Activated CD4-positive, alpha-beta T cell treated with anti-CD3 and anti-CD28 coated beads, Interleukin-2, Interleukin-6, amounts not matched to agents 100 ng/mL and 50 ng/mL, durations not matched to agents 16 hours and 8 hours (primary cell): ENCODE data around the gene ATP10A.
"Not testable (repeated sequence)": the region's sequence is repeated elsewhere in the genome, so short reads cannot be mapped to it uniquely, and the experiment has no call there.

ENCODE experiments used
- DNase-seq: peaks from one replicate; pipeline ENCODE4 v3.0.0-alpha.2; 2020

Gene ATP10A

DNA sequence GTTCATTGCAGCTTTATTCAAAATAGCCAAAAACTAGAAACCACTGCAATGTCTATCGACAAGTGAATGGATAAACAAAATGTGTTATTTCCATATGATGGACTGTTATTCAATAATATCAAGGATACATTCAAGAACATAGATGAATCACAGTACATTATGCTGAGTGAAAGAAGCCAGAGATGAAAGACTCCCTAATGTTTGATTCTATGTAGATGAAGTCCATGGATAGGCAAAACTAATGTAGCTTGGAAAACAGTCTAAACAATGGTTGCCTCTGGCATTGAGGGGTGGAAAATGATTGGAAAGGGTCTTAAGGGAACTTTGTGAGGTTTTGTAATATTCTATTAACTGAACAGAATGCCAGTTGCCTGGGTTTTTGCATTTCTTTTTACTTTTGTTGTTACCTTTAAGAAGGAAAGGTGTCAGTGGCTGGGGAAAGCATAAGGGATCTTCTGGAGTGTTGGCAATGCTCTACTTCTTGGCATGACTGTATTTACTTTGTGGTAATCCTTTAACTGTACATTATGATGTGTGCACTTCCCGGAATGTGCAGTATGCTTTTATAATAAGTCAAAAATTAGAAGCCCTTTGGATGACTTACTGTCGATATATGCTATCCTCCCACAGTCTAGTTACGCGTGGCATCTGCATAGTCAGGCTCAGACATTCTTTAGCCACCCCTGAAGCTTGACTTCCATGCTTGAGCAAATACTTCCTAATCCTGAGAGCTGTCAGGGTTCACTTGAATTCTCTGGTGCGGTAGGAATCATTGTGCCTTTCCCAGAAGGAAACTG is 20.5 kb upstream of the ATP10A start:
- DNase-seq: no peak

DNA sequence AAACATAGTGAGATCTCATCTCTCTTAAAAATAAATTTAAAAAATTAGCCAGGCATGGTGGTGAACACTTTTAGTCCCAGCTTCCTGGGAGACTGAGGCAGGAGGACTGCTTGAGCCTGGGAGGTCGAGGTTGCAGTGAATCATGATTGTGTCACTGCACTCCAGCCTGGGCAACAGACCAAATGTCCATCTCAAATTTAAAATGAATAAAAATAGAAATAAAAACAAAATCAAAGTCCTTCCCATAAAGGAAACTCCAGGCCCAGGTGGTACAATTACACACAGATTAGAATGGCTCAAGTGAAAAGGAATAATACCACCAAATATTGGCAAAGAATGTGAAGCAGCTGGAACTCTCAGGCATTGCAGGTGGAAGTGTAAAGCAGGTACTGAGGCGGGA is 19.3 kb upstream of the ATP10A start:
- no peak for DNase-seq

DNA sequence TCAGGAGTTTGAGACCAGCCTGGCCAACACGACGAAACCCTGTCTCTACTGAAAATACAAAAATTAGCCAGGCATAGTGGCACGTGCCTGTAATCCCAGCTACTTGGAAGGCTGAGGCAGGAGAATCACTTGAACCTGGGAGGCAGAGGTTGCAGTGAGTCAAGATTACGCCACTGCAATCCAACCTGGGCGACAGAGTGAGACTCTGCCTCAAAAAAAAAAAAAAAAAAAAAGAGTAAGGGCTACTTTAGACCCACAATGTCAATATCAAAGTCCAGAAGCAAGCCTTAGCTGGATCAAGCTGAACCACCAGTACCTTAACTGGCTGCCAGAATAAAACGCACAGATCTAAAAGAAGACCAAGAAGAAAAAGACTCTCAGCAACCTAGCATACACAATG is 17.8 kb upstream of the ATP10A start:
- not testable (repeated sequence) for DNase-seq

GRCh38 chr15:25880411-25880810 is 17.3 kb upstream of the ATP10A start:
- DNase-seq: no peak

DNA sequence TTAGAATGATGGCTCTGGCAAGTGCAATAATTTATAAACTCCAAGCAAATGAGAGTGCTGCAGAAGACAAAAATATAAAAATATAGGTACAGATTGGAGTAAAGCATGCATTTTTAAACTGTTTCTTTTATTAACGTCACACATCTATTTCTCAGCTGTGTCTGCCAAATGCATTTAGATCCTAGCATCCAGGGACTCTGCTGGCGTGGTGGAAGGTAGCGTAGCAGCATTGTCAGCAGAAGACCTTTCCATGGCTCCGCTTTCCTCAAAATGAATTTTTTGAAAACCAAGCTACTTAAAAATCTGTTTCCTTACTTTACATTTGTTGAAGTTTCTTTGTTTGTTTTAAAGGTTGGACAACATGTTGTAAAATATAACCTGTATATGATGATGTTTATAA is 16.3 kb upstream of the ATP10A start:
- DNase-seq: no peak

DNA sequence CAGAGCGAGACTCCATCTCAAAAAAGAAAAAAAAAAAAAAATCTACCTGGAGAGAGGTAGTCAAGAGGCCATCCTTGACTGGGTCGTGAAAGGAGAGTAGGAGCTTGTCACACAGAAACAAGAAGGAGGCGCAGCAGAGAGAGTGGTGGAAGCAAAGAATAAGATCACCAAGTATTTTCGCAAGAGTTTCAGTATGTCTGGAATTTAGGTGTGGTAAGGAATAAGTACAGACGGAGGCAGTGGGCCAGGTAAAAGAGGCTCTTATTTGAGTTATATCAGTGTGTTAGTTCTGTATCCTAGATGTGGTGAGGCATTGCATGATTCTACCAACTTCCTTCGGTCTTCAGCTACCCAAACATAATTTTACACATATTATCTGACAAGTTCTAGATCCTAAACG is 14.6 kb upstream of the ATP10A start:
- no peak for DNase-seq

DNA sequence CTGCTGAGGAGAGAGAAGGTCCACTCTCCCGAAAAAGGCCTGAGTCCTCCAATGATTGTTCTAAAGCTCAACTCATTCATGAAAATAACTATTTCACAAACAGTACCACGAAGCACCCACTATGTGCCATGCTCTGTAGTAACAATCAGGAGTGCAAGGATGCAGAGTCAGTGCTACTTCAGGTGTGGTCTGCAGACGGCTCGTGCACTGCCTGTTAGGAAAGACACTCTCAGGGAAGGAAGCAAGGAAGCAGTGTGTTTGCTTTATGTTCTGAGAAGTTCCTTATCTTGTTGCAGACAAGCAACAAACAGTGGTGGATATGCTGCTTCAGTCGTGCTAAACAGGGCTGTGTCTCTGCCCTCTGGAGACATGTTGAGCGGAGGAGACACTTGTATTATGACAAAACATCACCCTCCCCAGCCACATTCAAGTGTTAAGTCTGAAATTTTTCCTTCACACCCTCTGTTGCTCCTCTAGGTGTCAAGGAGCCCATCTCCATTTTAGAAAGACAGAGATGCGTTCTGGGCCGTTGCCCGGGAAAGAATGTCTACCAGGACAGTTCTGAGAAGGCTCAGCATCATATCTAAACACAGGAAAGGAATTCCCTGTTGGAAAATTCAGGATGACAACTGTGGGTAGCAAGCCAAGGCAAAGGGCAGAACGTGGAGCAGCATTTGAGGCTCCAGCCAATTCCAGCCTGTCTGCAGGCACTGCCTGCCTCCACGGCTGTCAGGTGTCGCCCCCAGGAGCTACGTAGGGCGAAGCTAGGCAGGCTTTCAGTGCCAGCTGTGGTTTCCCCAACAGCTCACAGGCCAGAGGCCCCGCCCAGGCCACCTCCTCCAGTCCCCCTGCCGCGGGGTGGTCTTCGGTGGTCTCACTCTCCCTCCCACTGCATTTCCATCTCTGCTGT is 13.4 kb upstream of the ATP10A start:
- DNase-seq: no peak

- DNase-seq: no peak
Measured at GRCh38 chr15:25875566-25875965, 12.4 kb upstream of the ATP10A start.

DNA sequence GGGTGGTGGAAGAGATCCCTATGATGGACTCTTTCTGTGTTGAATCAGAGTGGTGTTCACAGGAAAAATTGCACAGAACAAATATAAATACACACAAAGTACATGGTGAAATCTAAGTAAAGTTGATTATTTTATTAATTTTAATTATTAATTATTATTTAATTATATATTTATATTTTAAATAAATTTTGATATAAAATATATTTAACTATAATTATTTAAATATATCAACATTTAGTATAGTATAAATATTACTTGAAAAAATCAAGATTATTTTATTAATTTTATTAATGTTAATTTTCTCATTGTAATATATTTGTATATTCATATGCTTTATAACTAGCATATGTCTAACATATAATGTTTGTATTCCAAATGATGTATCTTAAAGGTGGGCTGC is 11.3 kb upstream of the ATP10A start:
- DNase-seq: no peak

DNA sequence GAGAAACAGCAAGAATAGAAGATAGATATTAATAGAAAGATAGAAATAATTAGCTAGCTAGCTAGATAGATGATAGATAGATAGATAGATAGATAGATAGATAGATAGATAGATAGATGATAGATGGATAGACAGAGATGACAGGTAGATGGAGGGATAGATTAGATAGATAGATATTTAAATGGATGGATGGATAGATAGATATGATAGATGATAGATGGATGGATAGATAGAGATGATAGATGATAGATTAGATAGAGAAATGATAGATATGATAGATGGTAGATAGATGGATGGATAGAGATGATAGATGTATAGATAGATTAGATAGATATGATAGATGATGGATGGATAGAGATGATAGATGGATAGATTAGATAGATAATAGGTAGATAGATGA is 8.3 kb upstream of the ATP10A start:
- no peak for DNase-seq

DNA sequence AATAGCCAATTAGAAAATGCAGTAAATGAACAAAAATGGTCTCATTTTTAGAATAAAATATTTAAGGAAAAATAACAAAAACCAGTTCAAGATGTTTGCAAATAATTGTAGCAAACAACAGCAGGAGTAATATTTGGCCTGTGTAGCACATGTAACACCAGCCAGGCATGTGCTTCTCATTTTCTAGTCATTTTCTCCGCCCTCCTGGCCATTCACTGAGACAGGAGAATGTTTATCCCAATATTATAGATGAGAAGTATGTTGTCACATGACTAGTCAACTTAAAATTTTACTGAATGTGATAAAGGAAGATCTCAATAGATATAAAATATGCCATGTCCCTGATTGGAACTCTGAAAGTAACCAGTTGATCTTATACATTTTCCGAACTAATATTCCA is 7.8 kb upstream of the ATP10A start:
- DNase-seq: no peak

DNA sequence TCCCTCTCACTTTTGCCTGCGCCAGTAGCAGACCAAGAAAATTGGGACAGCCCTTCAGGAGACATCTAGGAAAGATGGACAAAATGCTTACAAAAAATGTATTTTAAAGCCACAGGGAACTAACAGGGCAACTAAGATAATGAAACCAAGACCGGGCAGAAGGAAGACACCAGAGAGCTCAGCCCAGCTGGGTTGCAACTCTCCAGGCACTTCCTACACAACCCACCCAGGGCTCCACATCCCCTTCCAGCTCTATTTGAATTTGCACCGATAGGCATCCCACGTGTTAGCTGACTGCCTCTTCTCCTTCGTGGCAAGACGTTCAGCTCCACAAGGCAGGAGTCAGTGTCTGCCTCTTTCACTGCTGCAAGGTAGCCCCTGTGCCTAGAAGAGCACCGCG is 6.6 kb upstream of the ATP10A start:
- no peak for DNase-seq

DNA sequence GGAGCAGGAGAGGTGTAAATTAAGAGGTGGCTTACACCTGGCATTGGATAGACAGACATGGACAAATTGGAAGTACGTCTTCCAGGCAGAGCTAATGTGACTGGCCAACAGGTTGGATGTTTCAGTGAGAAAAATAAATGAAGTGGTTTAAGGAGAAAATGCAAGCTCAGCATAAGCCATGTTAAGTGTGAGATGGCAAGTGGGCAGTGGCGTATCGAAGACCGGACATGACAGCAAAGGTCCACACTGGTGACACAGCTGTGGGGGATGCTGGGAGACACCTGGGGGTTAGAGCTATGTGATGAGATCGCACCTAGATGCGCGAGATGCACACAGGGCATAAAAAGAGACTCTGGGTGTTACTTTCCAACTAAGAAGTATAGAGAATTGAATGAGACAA is 3.7 kb upstream of the ATP10A start:
- DNase-seq: no peak

DNA sequence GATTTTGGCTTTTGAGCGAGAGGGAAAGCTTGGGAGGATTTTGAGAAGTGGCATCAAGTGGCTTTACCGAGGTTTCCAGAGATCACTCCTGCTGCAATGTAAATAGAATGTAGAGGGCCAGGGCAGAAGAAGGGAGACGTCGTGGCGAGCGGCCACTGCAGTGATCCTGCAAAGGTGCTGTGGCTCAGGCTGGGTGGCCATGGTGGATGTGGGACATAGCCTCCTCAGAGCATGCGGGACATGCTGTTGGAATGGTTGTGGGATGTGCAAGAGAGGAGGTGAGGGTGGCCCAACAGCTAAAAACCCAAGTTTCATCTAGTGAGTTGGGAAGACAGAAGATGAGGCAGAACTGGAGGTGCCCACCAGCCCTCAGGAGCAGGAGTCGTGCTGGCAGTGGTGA is 3.1 kb upstream of the ATP10A start:
- DNase-seq: no peak

DNA sequence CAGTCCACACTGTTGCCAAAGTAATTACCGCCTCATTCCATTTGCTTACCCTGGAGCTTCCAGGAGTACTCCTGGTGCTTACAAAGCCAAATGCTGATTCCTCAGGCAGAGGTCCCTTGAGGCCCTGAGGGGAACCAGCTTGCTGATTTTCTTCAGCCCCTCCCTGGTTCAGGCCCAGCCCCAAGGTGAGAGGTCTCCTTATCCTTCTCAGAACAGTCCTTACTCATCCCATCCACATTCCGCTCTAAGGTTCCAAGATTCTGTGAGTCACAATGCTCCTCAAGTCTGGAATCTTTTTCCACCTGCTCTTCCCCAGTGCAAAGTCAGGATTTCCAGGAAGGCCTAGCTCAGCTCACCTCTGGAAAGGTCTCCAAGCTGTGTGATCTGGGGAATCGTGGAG is 1.8 kb upstream of the ATP10A start:
- no peak for DNase-seq

- no peak for DNase-seq
Measured at GRCh38 chr15:25863968-25864580, 947 bp upstream of the ATP10A start.

DNA sequence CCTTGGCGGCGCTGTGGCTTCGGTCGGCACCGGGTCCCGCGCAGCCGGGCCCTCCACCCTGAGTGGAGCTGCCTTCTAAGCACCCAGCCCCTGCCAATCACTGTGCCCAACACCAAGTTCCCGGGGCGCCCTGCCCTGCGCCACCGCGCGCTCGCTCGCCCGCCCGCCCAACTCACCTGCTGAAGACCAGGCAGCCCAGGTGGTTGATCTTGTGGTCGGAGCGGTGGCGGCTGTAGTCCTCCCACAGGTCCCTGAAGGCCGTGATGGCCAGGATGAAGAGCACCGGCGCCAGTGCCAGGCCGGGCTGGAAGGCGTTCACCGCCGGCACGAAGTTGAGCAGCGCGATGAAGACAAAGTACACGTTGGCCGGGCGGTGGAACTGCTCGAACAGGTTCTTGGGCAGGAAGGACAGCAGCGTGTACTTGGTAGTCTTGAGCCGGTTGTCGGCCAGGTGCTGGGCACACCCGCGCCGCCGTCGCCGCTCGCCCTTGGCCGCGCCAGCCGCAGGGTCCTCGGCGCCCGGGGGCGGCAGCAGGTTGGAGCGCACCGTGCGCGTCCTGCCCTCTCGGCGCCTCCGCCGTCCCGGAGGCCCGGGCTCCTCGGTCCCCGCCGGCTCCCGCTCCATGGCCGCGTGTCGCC is 536 bp downstream of the ATP10A start:
- peak; percentile 53 for DNase-seq

DNA sequence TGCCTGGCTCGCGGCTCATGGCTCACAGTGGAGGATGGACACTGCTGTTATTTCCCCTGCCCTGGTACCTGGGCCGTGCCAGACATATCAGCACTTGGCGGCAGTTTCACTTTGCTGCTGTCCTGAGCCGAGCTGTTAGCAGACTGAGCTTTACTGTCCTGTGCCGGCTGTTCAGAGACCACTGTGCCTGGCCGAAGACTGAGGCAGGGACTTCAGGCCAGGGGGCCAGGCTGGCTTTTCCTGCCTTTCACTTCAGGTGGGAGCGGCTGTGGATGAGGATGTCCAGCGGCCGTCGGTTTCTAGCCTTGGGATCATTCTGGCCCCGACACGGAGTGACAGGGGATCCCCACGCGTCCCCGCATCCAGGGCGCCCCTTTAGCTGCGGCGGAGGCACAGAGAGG is 1.1 kb downstream of the ATP10A start:
- no peak for DNase-seq

GRCh38 chr15:25860885-25861866 is 2.0 kb downstream of the ATP10A start:
- peak; percentile 49 for DNase-seq

DNA sequence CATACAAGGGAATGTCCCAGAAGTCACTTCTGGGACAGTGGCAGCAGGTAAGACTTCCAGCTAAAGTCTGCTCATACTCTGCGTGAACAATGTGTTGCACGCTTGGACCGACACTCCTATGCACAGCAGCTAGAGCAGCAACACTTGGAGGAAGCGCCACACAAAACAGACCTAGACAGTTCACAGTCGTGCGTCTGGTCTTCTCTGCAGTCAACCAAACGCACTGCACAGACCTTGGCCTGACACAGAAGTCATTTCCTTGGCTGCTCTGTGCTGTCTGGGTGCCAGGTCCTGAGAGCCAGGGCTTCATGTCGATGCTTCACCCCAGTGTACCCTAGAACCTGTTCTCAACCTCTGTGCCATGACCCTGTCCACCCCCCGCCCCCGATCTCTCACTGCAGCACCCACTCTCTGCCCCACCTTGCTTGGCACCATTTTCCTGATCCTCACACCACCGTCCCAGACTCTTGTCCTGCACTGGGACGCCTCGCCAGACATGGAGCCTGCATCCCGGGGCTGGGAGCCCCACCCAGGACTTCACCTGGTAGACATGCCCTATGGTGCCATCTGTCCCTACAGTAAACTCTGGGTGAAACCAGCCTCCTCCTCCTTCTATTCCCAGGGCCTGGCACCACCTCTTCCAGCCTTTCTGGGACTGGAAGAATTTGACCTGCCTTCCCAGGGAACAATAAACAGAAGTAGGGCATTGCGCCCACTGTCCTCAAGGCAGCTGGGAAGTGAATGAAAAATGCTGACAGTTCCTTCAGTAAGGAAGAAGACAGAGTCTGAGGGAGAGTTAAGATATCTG is 3.1 kb downstream of the ATP10A start:
- DNase-seq: peak; percentile 32
